Measurements from ENCODE around the gene UBE2F. TPM values are rescaled to one million over a fixed set of nuclear protein-coding genes. Genes with fewer than 3 reads are reported as not detected.

Gene UBE2F
- total RNA-seq, 1 donor: 49.8 TPM

- DNase-seq (ENCODE audit: low read depth): no peak
- no peak for TF ChIP-seq CTCF (IDR thresholded peaks at IDR 0.05; ENCODE audit: insufficient read depth, low read length)
- H3K4me3 ChIP-seq (ENCODE audit: low read depth, low read length): no peak overlapping the region
Measured at GRCh38 chr2:238067939-238068338, 101.1 kb downstream of the UBE2F start.

DNA sequence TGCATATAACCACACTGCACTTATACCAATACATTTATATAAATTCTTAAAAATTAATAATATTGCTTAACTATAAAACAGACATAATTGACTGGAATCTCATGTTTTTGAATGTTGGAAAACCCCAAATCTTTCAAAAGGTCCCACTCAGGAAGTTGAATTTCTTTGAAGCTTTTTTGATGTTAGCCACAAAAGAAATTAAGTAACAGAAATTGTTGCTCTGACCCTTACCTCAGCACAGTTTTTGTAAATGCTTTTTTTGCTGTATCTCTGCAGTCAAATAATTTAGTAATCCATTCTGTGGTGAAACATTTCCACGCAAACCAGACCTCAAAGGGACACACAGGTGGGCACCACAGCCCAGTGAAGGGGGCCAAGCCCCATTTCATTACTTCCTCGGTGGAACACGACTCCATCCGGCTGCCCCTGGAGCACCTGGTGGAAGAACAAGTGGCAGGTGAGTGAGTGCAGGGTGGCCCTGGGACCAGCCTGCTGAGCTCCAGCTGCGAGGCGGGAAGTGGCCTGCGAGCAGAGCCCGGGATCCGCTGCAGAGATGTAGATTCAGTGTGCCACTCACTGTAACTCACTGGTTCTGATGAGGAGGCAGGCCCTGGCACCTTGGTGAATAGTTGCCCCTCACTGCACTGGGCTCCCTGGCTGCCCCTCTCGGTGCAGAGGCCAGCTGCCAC, 102.4 kb downstream of the UBE2F start:
- no peak overlapping the region for H3K4me3 ChIP-seq (ENCODE audit: low read depth, low read length)
- DNase-seq (ENCODE audit: low read depth): no peak
- no peak for TF ChIP-seq CTCF (IDR thresholded peaks at IDR 0.05; ENCODE audit: insufficient read depth, low read length)

GRCh38 chr2:238069877-238070276, 103.1 kb downstream of the UBE2F start:
- TF ChIP-seq CTCF (IDR thresholded peaks at IDR 0.05; ENCODE audit: insufficient read depth, low read length): no peak
- no peak overlapping the region for H3K4me3 ChIP-seq (ENCODE audit: low read depth, low read length)
- DNase-seq (ENCODE audit: low read depth): no peak

- TF ChIP-seq CTCF (IDR thresholded peaks at IDR 0.05; ENCODE audit: insufficient read depth, low read length): no peak
- no peak overlapping the region for H3K4me3 ChIP-seq (ENCODE audit: low read depth, low read length)
- DNase-seq (ENCODE audit: low read depth): no peak
Measured at GRCh38 chr2:238075397-238075796, 108.6 kb downstream of the UBE2F start.

DNA sequence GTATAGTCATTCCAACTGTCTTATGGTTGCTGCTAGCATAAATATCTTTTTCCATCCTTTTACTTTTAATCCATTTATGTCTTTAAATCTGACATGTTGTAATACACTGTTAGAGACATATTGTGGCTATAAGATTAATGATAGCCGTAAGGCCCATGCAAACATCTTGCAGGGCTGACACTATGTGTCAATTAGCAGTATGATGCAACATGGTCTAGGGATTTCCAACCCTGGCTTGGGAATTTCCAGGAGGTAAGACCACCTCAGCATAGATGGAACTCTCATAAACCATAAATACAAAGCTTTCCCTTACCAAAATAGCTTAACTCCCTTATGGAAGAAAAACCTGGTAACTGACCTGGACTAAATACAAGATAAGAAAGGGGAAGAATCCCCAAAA, 110.5 kb downstream of the UBE2F start:
- no peak for DNase-seq (ENCODE audit: low read depth)
- H3K4me3 ChIP-seq (ENCODE audit: low read depth, low read length): no peak overlapping the region
- TF ChIP-seq CTCF (IDR thresholded peaks at IDR 0.05; ENCODE audit: insufficient read depth, low read length): no peak

GRCh38 chr2:238079874-238080327, 113.1 kb downstream of the UBE2F start:
- TF ChIP-seq CTCF (IDR thresholded peaks at IDR 0.05; ENCODE audit: insufficient read depth, low read length): no peak
- H3K4me3 ChIP-seq (ENCODE audit: low read depth, low read length): no peak overlapping the region
- no peak for DNase-seq (ENCODE audit: low read depth)

DNA sequence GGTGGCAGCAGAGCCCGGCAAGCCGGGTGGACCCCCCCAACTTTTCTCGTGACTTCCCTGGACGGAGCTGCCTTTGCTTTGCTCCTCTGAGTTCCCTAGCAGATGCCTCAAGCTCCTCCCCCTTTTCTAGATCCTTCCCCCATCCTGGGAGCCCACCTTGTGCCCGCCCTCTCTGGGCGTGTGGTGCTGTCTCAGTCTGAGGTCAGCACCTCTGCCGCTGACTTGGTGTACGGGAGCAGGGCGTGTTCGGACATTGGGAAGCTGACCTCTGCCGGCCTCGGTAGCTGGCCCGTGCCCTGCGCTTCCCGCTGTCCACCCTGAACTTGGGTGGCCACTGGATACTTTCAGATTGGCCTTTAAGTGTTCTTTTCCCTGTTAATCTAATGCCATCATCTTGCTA, 113.7 kb downstream of the UBE2F start:
- TF ChIP-seq CTCF (IDR thresholded peaks at IDR 0.05; ENCODE audit: insufficient read depth, low read length): no peak
- DNase-seq (ENCODE audit: low read depth): no peak
- no peak overlapping the region for H3K4me3 ChIP-seq (ENCODE audit: low read depth, low read length)
